Gastroesophageal sphincter (tissue), 4 donors: ENCODE data around the gene ORC3. TPM values are rescaled to one million over a fixed set of nuclear protein-coding genes. Genes with fewer than 3 reads are reported as not detected.

ENCODE experiments used
- ATAC-seq: fragments of 150-250 bp; one replicate; pipeline ENCODE4 v1.9.1; 2016; ENCODE audit warnings: mild to moderate bottlenecking, moderate library complexity
- H3K27ac ChIP-seq, 4 donors: fragments of 200-600 bp; sonication (generic) in 3 of 4; 1 replicate in 3 of 4; 2 replicates in 1 of 4; pipeline ENCODE4 v1.5.1; 2016 to 2019
- H3K27me3 ChIP-seq: fragments of 200-600 bp; sonication (generic); one replicate; pipeline ENCODE4 v1.5.1; 2019
- H3K36me3 ChIP-seq, 2 donors: fragments of 200-600 bp; sonication (generic); one replicate each; pipeline ENCODE4 v1.5.1; 2019; ENCODE audit warnings: control low read depth in 1 of 2
- H3K4me1 ChIP-seq, 3 donors: fragments of 200-600 bp; sonication (generic); 1 replicate in 2 of 3; 2 replicates in 1 of 3; pipeline ENCODE4 v1.5.1; 2016 to 2019; ENCODE audit warnings: control low read depth in 2 of 3
- H3K4me3 ChIP-seq, 2 donors: fragments of 200-600 bp; sonication (generic); one replicate each; pipeline ENCODE4 v1.5.1; 2019; ENCODE audit warnings: mild to moderate bottlenecking in 1 of 2, moderate library complexity in 1 of 2
- H3K9me3 ChIP-seq, 3 donors: fragments of 200-600 bp; sonication (generic); one replicate each; pipeline ENCODE4 v1.5.1; 2017 to 2019; ENCODE audit warnings: control low read depth in 2 of 3
- EP300 ChIP-seq: sonication (generic); formaldehyde crosslinking; IDR thresholded peaks from one replicate; pipeline ENCODE4 v1.6.1; 2017; ENCODE audit warnings: antibody characterized with exemption, mild to moderate bottlenecking
- POLR2A ChIP-seq, 2 donors: fragments of 450-650 bp; IDR thresholded peaks; one replicate each; pipeline ENCODE4 v1.6.1; 2017; ENCODE audit warnings: antibody characterized with exemption in 2 of 2, mild to moderate bottlenecking in 2 of 2, moderate library complexity in 1 of 2
- POLR2AphosphoS5 ChIP-seq: sonication (generic); formaldehyde crosslinking; IDR thresholded peaks from one replicate; pipeline ENCODE4 v1.6.1; 2017; ENCODE audit warnings: antibody characterized with exemption
- WGBS, 2 donors: methylation state at CpG; one replicate each; pipeline ENCODE4 v1.1.5; 2018; ENCODE audit warnings: low coverage in 1 of 2; 5-methylcytosine and 5-hydroxymethylcytosine counted together
- total RNA-seq, 4 donors: library from RNA; depleted of rRNA; stranded (reverse); fragments of >200 nt; gene quantifications; one replicate each; pipeline ENCODE4 v1.1.0, GENCODE V29; 2016
- TF ChIP-seq, protein P1 (sequence below), 4 experiments: fragments of 200-600 bp in 2 of 4; fragments of 450-650 bp in 2 of 4; sonication (generic) in 1 of 4; IDR thresholded peaks; one replicate each; pipeline ENCODE4 v1.5.1; 2017 to 2019; ENCODE audit warnings: antibody characterized with exemption in 4 of 4, mild to moderate bottlenecking in 2 of 4, moderate library complexity in 2 of 4

The ORC3 gene
- total RNA-seq, 4 donors from 2014 or later = 11.3 to 24.3 (median 14.1) TPM

DNA sequence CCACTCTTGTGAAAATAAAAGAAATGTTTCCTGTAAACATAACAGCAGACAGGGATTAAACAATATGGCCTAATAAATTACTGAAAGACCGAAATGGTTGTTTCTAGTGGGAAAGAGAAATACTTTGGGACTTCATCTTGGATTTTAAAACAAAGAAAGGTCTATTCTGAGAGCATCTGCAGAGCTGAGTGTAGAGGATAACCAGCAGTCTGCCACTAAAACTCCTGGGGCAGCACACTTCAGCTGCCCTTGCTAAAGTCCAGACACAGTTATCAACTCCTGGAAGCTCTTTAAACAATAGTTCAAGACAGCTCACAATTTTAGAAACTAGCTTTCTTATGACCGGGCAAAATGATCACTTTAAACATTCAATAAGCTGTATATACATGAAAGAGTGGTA lies 73.5 kb downstream of the ORC3 start:
- 28 to 36% methylated on average over 2 of the region's 2 CpGs for WGBS, 2 donors
- Histone ChIP-seq H3K27me3 (no peaks in the 10 kb centered on the region), H3K36me3 (peaks cover 0 to 17% of the 10 kb centered on the region in 2 donors), H3K27ac (peak overlapping the region in 1 of 4 donors; percentile 24), H3K4me1 (peaks cover 0 to 36% (median 2%) of the 10 kb centered on the region in 3 donors), H3K9me3 (no peaks in the 10 kb centered on the region), H3K4me3 (no peak overlapping the region)
- ATAC-seq = no peak
- TF ChIP-seq, protein P1, sequence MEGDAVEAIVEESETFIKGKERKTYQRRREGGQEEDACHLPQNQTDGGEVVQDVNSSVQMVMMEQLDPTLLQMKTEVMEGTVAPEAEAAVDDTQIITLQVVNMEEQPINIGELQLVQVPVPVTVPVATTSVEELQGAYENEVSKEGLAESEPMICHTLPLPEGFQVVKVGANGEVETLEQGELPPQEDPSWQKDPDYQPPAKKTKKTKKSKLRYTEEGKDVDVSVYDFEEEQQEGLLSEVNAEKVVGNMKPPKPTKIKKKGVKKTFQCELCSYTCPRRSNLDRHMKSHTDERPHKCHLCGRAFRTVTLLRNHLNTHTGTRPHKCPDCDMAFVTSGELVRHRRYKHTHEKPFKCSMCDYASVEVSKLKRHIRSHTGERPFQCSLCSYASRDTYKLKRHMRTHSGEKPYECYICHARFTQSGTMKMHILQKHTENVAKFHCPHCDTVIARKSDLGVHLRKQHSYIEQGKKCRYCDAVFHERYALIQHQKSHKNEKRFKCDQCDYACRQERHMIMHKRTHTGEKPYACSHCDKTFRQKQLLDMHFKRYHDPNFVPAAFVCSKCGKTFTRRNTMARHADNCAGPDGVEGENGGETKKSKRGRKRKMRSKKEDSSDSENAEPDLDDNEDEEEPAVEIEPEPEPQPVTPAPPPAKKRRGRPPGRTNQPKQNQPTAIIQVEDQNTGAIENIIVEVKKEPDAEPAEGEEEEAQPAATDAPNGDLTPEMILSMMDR (IDR thresholded peaks at IDR 0.05) = no peak
- TF ChIP-seq POLR2AphosphoS5 = no peak
- TF ChIP-seq POLR2A (IDR thresholded peaks at IDR 0.05) = no peak
- TF ChIP-seq EP300 = no peak

DNA sequence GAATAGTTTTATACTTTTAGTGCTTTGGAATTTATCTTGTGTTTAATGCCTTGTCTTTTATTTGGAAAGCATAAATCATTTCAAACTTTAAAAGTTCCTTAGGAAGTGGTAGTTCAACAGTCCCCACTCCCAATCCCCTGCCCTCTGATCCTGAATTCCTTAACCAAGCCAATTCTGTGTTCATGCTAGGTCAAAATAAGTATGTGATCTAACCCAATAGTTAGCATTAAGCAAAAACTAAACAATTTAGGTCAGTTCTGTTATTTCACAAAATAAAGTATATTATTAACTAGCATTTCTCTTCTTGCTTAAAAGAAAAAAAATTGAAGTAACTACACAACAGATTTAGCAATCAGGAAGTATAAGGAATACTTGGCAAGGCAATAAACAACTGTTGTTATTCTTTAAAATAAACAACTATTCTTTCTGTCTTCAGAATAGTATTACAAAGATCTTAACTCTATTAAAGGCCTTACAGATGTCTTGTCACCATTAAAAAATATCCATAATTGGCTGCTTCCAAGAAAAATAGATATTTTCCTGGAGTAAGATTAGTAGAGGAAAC lies 75.1 kb downstream of the ORC3 start:
- ATAC-seq = no peak
- TF ChIP-seq, protein P1 (IDR thresholded peaks at IDR 0.05) = no peak
- TF ChIP-seq EP300 = no peak
- no peak for TF ChIP-seq POLR2AphosphoS5
- no peak for TF ChIP-seq POLR2A (IDR thresholded peaks at IDR 0.05)
- H3K4me3 ChIP-seq = no peak overlapping the region

DNA sequence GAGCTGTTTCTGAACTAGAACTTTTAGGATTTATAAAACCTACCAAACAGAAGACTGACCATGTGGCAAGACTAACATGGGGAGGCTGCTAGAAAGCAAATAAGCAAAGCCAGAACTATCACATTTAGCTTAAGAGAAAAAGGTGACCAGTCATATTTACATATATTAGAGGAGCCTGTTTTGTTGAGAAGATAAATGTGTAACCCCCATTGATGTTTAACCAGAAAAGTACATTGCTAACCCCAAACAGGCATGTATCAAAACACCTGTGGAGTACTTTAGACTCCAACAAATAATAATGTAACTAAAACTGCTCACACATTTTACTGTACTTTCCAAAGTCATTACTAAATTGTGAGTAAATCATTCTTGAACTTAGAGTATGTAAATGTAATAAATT lies 77.1 kb downstream of the ORC3 start:
- H3K27ac ChIP-seq = no peak overlapping the region
- no peak for ATAC-seq
- H3K4me3 ChIP-seq = no peak overlapping the region
- H3K36me3 ChIP-seq = peaks cover 0 to 43% of the 10 kb centered on the region in 2 donors
- H3K27me3 ChIP-seq = no peaks in the 10 kb centered on the region
- H3K9me3 ChIP-seq = no peaks in the 10 kb centered on the region
- peaks cover 0 to 7% (median 0%) of the 10 kb centered on the region in 3 donors for H3K4me1 ChIP-seq
- TF ChIP-seq EP300 = no peak

More for the DNA sequence above, 75.1 kb downstream of the ORC3 start:
- peaks cover 0 to 25% of the 10 kb centered on the region in 2 donors for H3K36me3 ChIP-seq
- no peaks in the 10 kb centered on the region for H3K27me3 ChIP-seq
- no peaks in the 10 kb centered on the region for H3K9me3 ChIP-seq
- peaks cover 0 to 21% (median 2%) of the 10 kb centered on the region in 3 donors for H3K4me1 ChIP-seq
- H3K27ac ChIP-seq = no peak overlapping the region

DNA sequence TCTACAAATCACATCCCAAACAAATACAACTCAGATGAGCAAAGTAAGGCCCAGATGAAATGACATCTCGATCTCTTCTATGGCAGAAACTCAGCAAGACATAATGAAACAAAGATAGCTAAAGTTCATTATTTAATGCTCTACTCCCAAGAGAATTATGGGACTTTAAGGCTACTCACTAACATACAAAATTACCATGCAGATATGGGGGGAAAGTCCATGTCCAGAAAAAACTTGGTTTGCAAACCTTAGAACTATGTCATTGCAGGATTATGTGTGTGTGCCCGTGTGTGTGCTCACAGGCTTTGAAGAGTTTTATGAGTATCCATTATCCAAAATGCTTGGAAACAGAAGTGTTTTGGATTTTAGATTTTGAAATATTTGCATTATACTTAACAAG lies 78.1 kb downstream of the ORC3 start:
- no peak overlapping the region for H3K27ac ChIP-seq
- ATAC-seq = no peak
- H3K4me1 ChIP-seq = peaks cover 0 to 7% (median 0%) of the 10 kb centered on the region in 3 donors
- peaks cover 0 to 52% of the 10 kb centered on the region in 2 donors for H3K36me3 ChIP-seq
- WGBS, 2 donors = 85 to 89% methylated on average over 2 of the region's 2 CpGs
- no peaks in the 10 kb centered on the region for H3K9me3 ChIP-seq
- no peaks in the 10 kb centered on the region for H3K27me3 ChIP-seq
- TF ChIP-seq EP300 (no peak), POLR2AphosphoS5 (no peak), POLR2A (IDR thresholded peaks at IDR 0.05) (no peak)
- TF ChIP-seq, protein P1 (IDR thresholded peaks at IDR 0.05) = no peak
- H3K4me3 ChIP-seq = no peak overlapping the region

- no peaks in the 10 kb centered on the region for H3K9me3 ChIP-seq
- TF ChIP-seq, protein P1 (IDR thresholded peaks at IDR 0.05) = no peak
- TF ChIP-seq EP300 = no peak
- no peak for TF ChIP-seq POLR2A (IDR thresholded peaks at IDR 0.05)
- TF ChIP-seq POLR2AphosphoS5 = no peak
- H3K27ac ChIP-seq = no peak overlapping the region
- WGBS, 2 donors = 50 to 60% methylated on average over 2 to 3 of the region's 3 CpGs
- H3K4me3 ChIP-seq = no peak overlapping the region
- no peak for ATAC-seq
- H3K27me3 ChIP-seq = no peaks in the 10 kb centered on the region
- H3K4me1 ChIP-seq = peaks cover 0 to 8% (median 0%) of the 10 kb centered on the region in 3 donors
- peaks cover 0 to 61% of the 10 kb centered on the region in 2 donors for H3K36me3 ChIP-seq
Measured at GRCh38 chr6:87669051-87669450, 79.1 kb downstream of the ORC3 start.
